OCI-LY7 (cell line): ENCODE results near the gene POPDC2.

ENCODE experiments used
- CTCF ChIP-seq: fragments of 200-600 bp; sonication (generic); conservative IDR thresholded peaks from 2 replicates; pipeline ENCODE4 v1.5.1; 2014; ENCODE audit warnings: mild to moderate bottlenecking, antibody characterized with exemption, low read length, moderate library complexity, mixed read lengths
- EZH2phosphoT487 ChIP-seq: fragments of 200-600 bp; sonication (generic); IDR thresholded peaks from 2 replicates; pipeline ENCODE4 v1.6.1; 2018; ENCODE audit warnings: low read depth, borderline replicate concordance, mild to moderate bottlenecking, mixed run types, antibody characterized with exemption, low read length, moderate library complexity, mixed read lengths

GRCh38 chr3:119637679-119638477 lies 22.5 kb downstream of the POPDC2 start:
- TF ChIP-seq CTCF (no peak), EZH2phosphoT487 (no peak)
